Adrenal gland (tissue), 12 donors: ENCODE measurements around the gene VPS50. TPM values are rescaled to one million over a fixed set of nuclear protein-coding genes. Genes with fewer than 3 reads are reported as not detected.
"Not testable (repeated sequence)": the region's sequence is repeated elsewhere in the genome, so short reads cannot be mapped to it uniquely, and the experiment has no call there.

Source experiments
- DNase-seq, 7 donors: peaks; one replicate each; pipeline ENCODE4 v3.0.0-alpha.2; 2019 to 2020
- H3K27ac ChIP-seq, 5 donors: fragments of 200-600 bp; sonication (generic) in 4 of 5; 1 replicate in 3 of 5; 2 replicates in 2 of 5; pipeline versions ENCODE4 v1.5.1 to v1.8.0; 2016 to 2020; ENCODE audit warnings: mild to moderate bottlenecking in 1 of 5
- H3K27me3 ChIP-seq: fragments of 200-600 bp; 2 replicates; pipeline ENCODE4 v1.8.0; 2021
- H3K36me3 ChIP-seq, 2 donors: fragments of 200-600 bp; replicated peaks in 1 of 2; 1 replicate in 1 of 2; 2 replicates in 1 of 2; pipeline versions ENCODE4 v1.5.1 to v1.8.0; 2018 to 2022
- H3K4me1 ChIP-seq, 2 donors: fragments of 200-600 bp; replicated peaks in 1 of 2; 1 replicate in 1 of 2; 2 replicates in 1 of 2; pipeline versions ENCODE4 v1.5.1 to v1.8.0; 2018 to 2021
- H3K4me3 ChIP-seq, 4 donors: fragments of 200-600 bp; sonication (generic) in 3 of 4; one replicate each; pipeline ENCODE4 v1.5.1; 2016 to 2018
- H3K9me3 ChIP-seq, 3 donors: fragments of 200-600 bp; sonication (generic) in 1 of 3; replicated peaks in 1 of 3; 1 replicate in 2 of 3; 2 replicates in 1 of 3; pipeline versions ENCODE4 v1.5.1 to v1.8.0; 2016 to 2021
- CTCF ChIP-seq, 6 experiments: fragments of 450-650 bp in 4 of 6; fragments of 200-600 bp in 2 of 6; sonication (generic) in 1 of 6; IDR thresholded peaks; 1 replicate in 5 of 6; 2 replicates in 1 of 6; pipeline versions ENCODE4 v1.5.1 to v1.8.0; 2016 to 2021; ENCODE audit warnings: antibody characterized with exemption in 6 of 6, mild to moderate bottlenecking in 2 of 6, moderate library complexity in 1 of 6
- POLR2A ChIP-seq, 2 donors: fragments of 450-650 bp; IDR thresholded peaks; one replicate each; pipeline ENCODE4 v1.6.1; 2017; ENCODE audit warnings: antibody characterized with exemption in 2 of 2, mild to moderate bottlenecking in 2 of 2, moderate library complexity in 1 of 2
- WGBS, 4 donors: extraction: QIAGEN DNeasy Blood & Tissue Kit in 2 of 4; methylation state at CpG; one replicate each; pipeline versions ENCODE4 v1.1.5 to v1.1.7; 2013 to 2017; 5-methylcytosine and 5-hydroxymethylcytosine counted together
- intact Hi-C, 2 donors: fragments of 100-400 bp; cut with DNase I; formaldehyde crosslinking; loops; one replicate each; pipeline versions ENCODE4 v1.14.1 to v1.15.0; 2022 to 2023
- polyA plus RNA-seq, 3 donors: library from polyadenylated mRNA; stranded (reverse); fragments of 200-250 nt in 2 of 3; fragments of 350-450 nt in 1 of 3; fragmentation: Illumina TruSeq in 1 of 3; extraction: RNeasy Lipid Tissue Mini Kit (QIAGEN cat#74804) in 1 of 3; gene quantifications; one replicate each; pipeline ENCODE4 v1.2.3, GENCODE V29; 2013 to 2014
- total RNA-seq, 9 donors: library from RNA; depleted of rRNA in 4 of 9; stranded (reverse); fragments of >200 nt in 4 of 9; fragments of 120-200 nt in 1 of 9; fragmentation: NEBNext Ultra II Directional in 1 of 9; extraction: Animal tissue kit (Norgen Biotek cat#: 25700) in 1 of 9; gene quantifications; one replicate each; pipeline versions ENCODE4 v1.1.0 to v1.2.4, GENCODE V29; 2013 to 2023
- donor health status: healthy with polysubstance abuse.
- donor health status: Bipolar disorder and iron deficiency.
- donor health status: DM: yes; HTN: yes; CAD: no.
- donor health status: DM: no; HTN: no; CAD: no.
- donor health status: DM: no; HTN: no; CAD: no.
- donor health status: DM: yes; HTN: yes; CAD: no.

The VPS50 gene
- total and polyA plus RNA-seq, 12 donors, result 6.9 to 60.6 (median 24.0) TPM

- H3K4me3 ChIP-seq, result no peak overlapping the region
- no peaks in the 10 kb centered on the region for H3K27me3 ChIP-seq
- intact Hi-C loops, result no loop called here
- WGBS, 4 donors, result 48 to 62% (median 59%) methylated on average over 1 of the region's 1 CpG
- no peak overlapping the region for H3K27ac ChIP-seq
- no peaks in the 10 kb centered on the region for H3K9me3 ChIP-seq
- no peak for TF ChIP-seq CTCF (IDR thresholded peaks at IDR 0.05)
- no peak for TF ChIP-seq POLR2A (IDR thresholded peaks at IDR 0.05)
- no peak for DNase-seq
- no peaks in the 10 kb centered on the region for H3K4me1 ChIP-seq
- no peaks in the 10 kb centered on the region for H3K36me3 ChIP-seq
Measured at GRCh38 chr7:93365341-93365740, 133.2 kb downstream of the VPS50 start.

GRCh38 chr7:93366816-93367215 lies 134.7 kb downstream of the VPS50 start:
- Histone ChIP-seq H3K36me3 (no peaks in the 10 kb centered on the region), H3K27ac (no peak overlapping the region), H3K4me1 (no peaks in the 10 kb centered on the region), H3K9me3 (no peaks in the 10 kb centered on the region), H3K27me3 (no peaks in the 10 kb centered on the region), H3K4me3 (no peak overlapping the region)
- 79 to 89% (median 84%) methylated on average over 2 of the region's 2 CpGs for WGBS, 4 donors
- intact Hi-C loops, result no loop called here
- TF ChIP-seq CTCF (IDR thresholded peaks at IDR 0.05) (no peak), POLR2A (IDR thresholded peaks at IDR 0.05) (no peak)
- no peak for DNase-seq

GRCh38 chr7:93367254-93367653 lies 135.1 kb downstream of the VPS50 start:
- H3K4me1 ChIP-seq, result no peaks in the 10 kb centered on the region

GRCh38 chr7:93370937-93371336 lies 138.8 kb downstream of the VPS50 start:
- DNase-seq, H3K4me3 ChIP-seq, H3K4me1 ChIP-seq, H3K27me3 ChIP-seq, H3K9me3 ChIP-seq, H3K36me3 ChIP-seq, H3K27ac ChIP-seq: not testable (repeated sequence)
- 53 to 73% (median 59%) methylated on average over 3 of the region's 3 CpGs for WGBS, 4 donors
- intact Hi-C loops, result loop anchor here in 1 of 2 donors (10.0 kb wide), 1 partner anchor 126 kb away; no protein-coding TSS in a partner anchor

More at GRCh38 chr7:93367254-93367653, 135.1 kb downstream of the VPS50 start:
- WGBS, 4 donors, result 39 to 53% (median 41%) methylated on average over 2 of the region's 2 CpGs
- no peak for DNase-seq
- no peak overlapping the region for H3K27ac ChIP-seq
- no peak for TF ChIP-seq POLR2A (IDR thresholded peaks at IDR 0.05)
- TF ChIP-seq CTCF (IDR thresholded peaks at IDR 0.05), result no peak
- H3K27me3 ChIP-seq, result no peaks in the 10 kb centered on the region
- H3K4me3 ChIP-seq, result no peak overlapping the region
- H3K36me3 ChIP-seq, result no peaks in the 10 kb centered on the region
- no peaks in the 10 kb centered on the region for H3K9me3 ChIP-seq
- intact Hi-C loops, result no loop called here

- DNase-seq, result no peak
- H3K4me3 ChIP-seq, result no peak overlapping the region
- intact Hi-C loops, result loop anchor here in 1 of 2 donors (10.0 kb wide), 1 partner anchor 129 kb away; no protein-coding TSS in a partner anchor
Measured at GRCh38 chr7:93373537-93373936, 141.4 kb downstream of the VPS50 start.

More at GRCh38 chr7:93373537-93373936, 141.4 kb downstream of the VPS50 start:
- H3K9me3 ChIP-seq, result no peaks in the 10 kb centered on the region
- TF ChIP-seq CTCF (IDR thresholded peaks at IDR 0.05) (no peak), POLR2A (IDR thresholded peaks at IDR 0.05) (no peak)
- H3K4me1 ChIP-seq, result no peaks in the 10 kb centered on the region
- H3K36me3 ChIP-seq, result no peaks in the 10 kb centered on the region
- no peaks in the 10 kb centered on the region for H3K27me3 ChIP-seq
- no peak overlapping the region for H3K27ac ChIP-seq
